Endothelial cell (in vitro differentiated cells): Measurements from ENCODE around the gene PNCK. TPM values are rescaled to one million over a fixed set of nuclear protein-coding genes. Genes with fewer than 3 reads are reported as not detected.

Experiments used
- DNase-seq: peaks from one replicate; pipeline ENCODE4 v3.0.0; 2021; ENCODE audit warnings: low spot score
- H3K27ac Mint-ChIP-seq: one replicate; pipeline ENCODE4 v1.8.0; 2021; ENCODE audit warnings: mixed read lengths, inconsistent platforms; ENCODE audit not compliant: unreplicated experiment
- H3K27me3 Mint-ChIP-seq: one replicate; pipeline ENCODE4 v1.8.0; 2021; ENCODE audit warnings: mild to moderate bottlenecking, moderate library complexity, mixed read lengths, inconsistent platforms; ENCODE audit not compliant: unreplicated experiment
- H3K36me3 Mint-ChIP-seq: one replicate; pipeline ENCODE4 v1.8.0; 2021; ENCODE audit warnings: mild to moderate bottlenecking, low read depth, mixed read lengths, inconsistent platforms; ENCODE audit not compliant: unreplicated experiment
- H3K4me1 Mint-ChIP-seq: one replicate; pipeline ENCODE4 v1.8.0; 2021; ENCODE audit warnings: mild to moderate bottlenecking, mixed read lengths, inconsistent platforms; ENCODE audit not compliant: unreplicated experiment
- H3K4me3 Mint-ChIP-seq: one replicate; pipeline ENCODE4 v1.8.0; 2021; ENCODE audit warnings: mild to moderate bottlenecking, mixed read lengths, inconsistent platforms; ENCODE audit not compliant: unreplicated experiment
- H3K9me3 Mint-ChIP-seq: one replicate; pipeline ENCODE4 v1.8.0; 2021; ENCODE audit warnings: mixed read lengths, inconsistent platforms; ENCODE audit not compliant: unreplicated experiment
- total RNA-seq: library from RNA; stranded (reverse); fragmentation: NEBNext Ultra II Directional; extraction: Animal tissue kit (Norgen Biotek cat#: 25700); gene quantifications from one replicate; pipeline ENCODE4 v1.2.1, GENCODE V29; 2021; ENCODE audit not compliant: unreplicated experiment
- TF ChIP-seq, protein P1 (sequence below): fragments of 200-600 bp; sonication (generic); IDR thresholded peaks from one replicate; pipeline ENCODE4 v1.5.0; 2021; ENCODE audit warnings: antibody characterized with exemption; ENCODE audit not compliant: unreplicated experiment

Gene PNCK
- total RNA-seq, 1 donor from 2014 or later: 0.41 TPM

DNA sequence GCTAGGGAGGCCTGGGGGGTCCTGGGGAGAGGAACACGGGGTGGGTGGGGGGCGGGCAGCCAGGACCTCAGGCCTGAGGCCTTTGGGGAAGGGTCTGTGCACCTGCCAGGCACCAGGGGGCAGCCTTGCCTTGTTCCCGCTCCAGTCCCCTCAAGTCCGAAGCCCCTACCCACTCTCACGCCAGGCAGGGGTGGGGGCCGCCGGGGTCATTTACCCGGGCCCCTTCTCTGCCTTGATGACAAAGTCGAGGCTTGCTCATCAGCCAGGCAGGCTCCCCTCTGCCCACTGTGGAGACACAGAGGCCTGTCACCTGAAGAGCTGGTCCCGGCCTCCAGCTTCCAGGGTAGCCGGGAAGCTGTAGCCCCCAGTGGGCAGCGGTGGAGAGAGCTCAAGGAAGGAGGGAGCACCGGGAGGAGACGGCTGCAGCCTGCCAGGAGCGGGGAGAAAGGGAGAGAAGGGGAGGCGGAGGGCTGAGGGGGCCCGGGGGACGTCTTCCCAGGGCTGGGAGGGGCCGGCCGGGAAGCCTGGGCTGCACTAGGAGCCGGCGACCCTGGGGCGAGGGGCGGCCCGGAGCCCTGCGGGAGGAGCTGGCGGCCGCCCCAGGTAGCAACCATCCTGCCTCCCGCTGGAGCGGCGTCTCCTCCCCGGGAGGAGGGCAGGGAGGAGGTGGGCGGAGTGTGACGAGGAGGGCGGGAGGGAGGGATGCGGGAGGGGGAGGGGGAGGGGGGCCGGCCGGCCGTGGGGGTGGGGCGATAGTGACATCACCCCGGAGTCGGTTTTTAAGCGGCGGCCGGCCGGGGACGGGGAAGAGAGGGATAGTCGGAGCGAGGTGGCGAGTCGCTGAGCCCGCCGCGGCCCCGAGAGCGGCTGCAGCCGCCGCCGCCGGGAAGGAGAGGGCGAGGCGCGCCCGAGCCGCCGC lies 13.8 kb upstream of the PNCK start, which contains the start of gene SLC6A8:
TSS of gene SLC6A8 (plus strand) at position 806 of the 919 bp plus-strand sequence. CDS start 649 bp downstream, outside the sequence.
- Mint-ChIP-seq H3K36me3 (no peaks in the 10 kb centered on the region), H3K9me3 (no peaks in the 10 kb centered on the region), H3K4me3 (no peak within 1 kb of the TSS), H3K4me1 (peaks cover 2% of the 10 kb centered on the region), H3K27ac (no peak within 1 kb of the TSS), H3K27me3 (peaks cover 1% of the 10 kb centered on the region)
- peak; percentile 60 for DNase-seq
- TF ChIP-seq, protein P1, sequence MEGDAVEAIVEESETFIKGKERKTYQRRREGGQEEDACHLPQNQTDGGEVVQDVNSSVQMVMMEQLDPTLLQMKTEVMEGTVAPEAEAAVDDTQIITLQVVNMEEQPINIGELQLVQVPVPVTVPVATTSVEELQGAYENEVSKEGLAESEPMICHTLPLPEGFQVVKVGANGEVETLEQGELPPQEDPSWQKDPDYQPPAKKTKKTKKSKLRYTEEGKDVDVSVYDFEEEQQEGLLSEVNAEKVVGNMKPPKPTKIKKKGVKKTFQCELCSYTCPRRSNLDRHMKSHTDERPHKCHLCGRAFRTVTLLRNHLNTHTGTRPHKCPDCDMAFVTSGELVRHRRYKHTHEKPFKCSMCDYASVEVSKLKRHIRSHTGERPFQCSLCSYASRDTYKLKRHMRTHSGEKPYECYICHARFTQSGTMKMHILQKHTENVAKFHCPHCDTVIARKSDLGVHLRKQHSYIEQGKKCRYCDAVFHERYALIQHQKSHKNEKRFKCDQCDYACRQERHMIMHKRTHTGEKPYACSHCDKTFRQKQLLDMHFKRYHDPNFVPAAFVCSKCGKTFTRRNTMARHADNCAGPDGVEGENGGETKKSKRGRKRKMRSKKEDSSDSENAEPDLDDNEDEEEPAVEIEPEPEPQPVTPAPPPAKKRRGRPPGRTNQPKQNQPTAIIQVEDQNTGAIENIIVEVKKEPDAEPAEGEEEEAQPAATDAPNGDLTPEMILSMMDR: no peak

GRCh38 chrX:153686711-153687110 lies 13.1 kb upstream of the PNCK start:
- TF ChIP-seq, protein P1: no peak
- DNase-seq: no peak
- H3K9me3 Mint-ChIP-seq: no peaks in the 10 kb centered on the region
- peaks cover 2% of the 10 kb centered on the region for H3K4me1 Mint-ChIP-seq
- no peak overlapping the region for H3K27ac Mint-ChIP-seq
- no peak overlapping the region for H3K4me3 Mint-ChIP-seq
- no peaks in the 10 kb centered on the region for H3K36me3 Mint-ChIP-seq
- H3K27me3 Mint-ChIP-seq: peaks cover 1% of the 10 kb centered on the region

- DNase-seq: no peak
- Mint-ChIP-seq H3K4me1 (peaks cover 2% of the 10 kb centered on the region), H3K9me3 (no peaks in the 10 kb centered on the region), H3K4me3 (no peak overlapping the region), H3K27ac (no peak overlapping the region), H3K27me3 (peaks cover 1% of the 10 kb centered on the region), H3K36me3 (no peaks in the 10 kb centered on the region)
- TF ChIP-seq, protein P1: no peak
Observed at GRCh38 chrX:153685751-153686696, 12.4 kb upstream of the PNCK start.

GRCh38 chrX:153685156-153685536 lies 11.5 kb upstream of the PNCK start:
- no peak overlapping the region for H3K27ac Mint-ChIP-seq
- no peaks in the 10 kb centered on the region for H3K9me3 Mint-ChIP-seq
- no peak for DNase-seq

More at GRCh38 chrX:153685156-153685536, 11.5 kb upstream of the PNCK start:
- Mint-ChIP-seq H3K27me3 (peaks cover 1% of the 10 kb centered on the region), H3K4me1 (peaks cover 2% of the 10 kb centered on the region), H3K36me3 (no peaks in the 10 kb centered on the region), H3K4me3 (no peak overlapping the region)
- TF ChIP-seq, protein P1: no peak
